ENCODE data around the gene XPO5.

XPO5 gene

GRCh38 chr6:43481591-43482236 lies 94.1 kb downstream of the XPO5 start:
- Histone ChIP-seq H3K4me3 (ENCODE audit: low read depth, low read length) (no peak overlapping the region), H3K23ac (ENCODE audit: low read length) (no peak overlapping the region), H3K9ac (ENCODE audit: low read length) (no peak overlapping the region), H3K79me2 (ENCODE audit: control insufficient read depth, insufficient read depth, low read length, poor library complexity) (peaks cover 1% of the 10 kb centered on the region), H2BK12ac (ENCODE audit: low read length) (no peak overlapping the region), H3K14ac (ENCODE audit: low read length) (no peak overlapping the region), H2AFZ (ENCODE audit: insufficient read depth, low read length, poor library complexity) (no peak overlapping the region), H3K27ac (ENCODE audit: low read depth, low read length) (no peak overlapping the region), H3K18ac (ENCODE audit: low read length) (no peak overlapping the region), H2AK5ac (ENCODE audit: low read length) (no peak overlapping the region), H3K36me3 (ENCODE audit: control insufficient read depth in 1 of 2, insufficient read depth in 2 of 2, low read length in 2 of 2) (no peaks in the 10 kb centered on the region), H3K27me3 (ENCODE audit: insufficient read depth, low read length) (no peaks in the 10 kb centered on the region), H2BK120ac (ENCODE audit: insufficient read depth, low read length, poor library complexity) (no peak overlapping the region), H3K4me2 (ENCODE audit: low read length) (no peak overlapping the region), H4K12ac (ENCODE audit: low read depth, low read length) (no peak overlapping the region), H2BK5ac (ENCODE audit: low read depth, low read length, poor library complexity) (no peak overlapping the region), H4K8ac (ENCODE audit: low read depth, low read length) (no peak overlapping the region), H3K4ac (ENCODE audit: low read depth, low read length) (no peak overlapping the region), H3K9me3 (ENCODE audit: insufficient read depth, low read depth, low read length) (no peaks in the 10 kb centered on the region), H4K91ac (ENCODE audit: low read depth, low read length) (no peak overlapping the region), H3K79me1 (ENCODE audit: low read length) (no peaks in the 10 kb centered on the region), H3K4me1 (ENCODE audit: control insufficient read depth in 1 of 2, insufficient read depth in 2 of 2, low read length in 2 of 2) (peaks cover 7 to 10% of the 10 kb centered on the region in 2 experiments)
- WGBS (ENCODE audit: extremely low coverage, insufficient coverage, insufficient read length) = no CpG with 5 or more reads among the region's 11 CpGs
- peak; percentile 23 to 41 for DNase-seq

- DNase-seq = no peak
- Histone ChIP-seq H3K79me2 (ENCODE audit: control insufficient read depth, insufficient read depth, low read length, poor library complexity) (peaks cover 1% of the 10 kb centered on the region), H2AK5ac (ENCODE audit: low read length) (no peak overlapping the region), H2BK5ac (ENCODE audit: low read depth, low read length, poor library complexity) (no peak overlapping the region), H2BK12ac (ENCODE audit: low read length) (no peak overlapping the region), H3K27me3 (ENCODE audit: insufficient read depth, low read length) (no peaks in the 10 kb centered on the region), H4K91ac (ENCODE audit: low read depth, low read length) (no peak overlapping the region), H2AFZ (ENCODE audit: insufficient read depth, low read length, poor library complexity) (no peak overlapping the region), H4K8ac (ENCODE audit: low read depth, low read length) (no peak overlapping the region), H3K4me2 (ENCODE audit: low read length) (no peak overlapping the region), H3K9me3 (ENCODE audit: insufficient read depth, low read depth, low read length) (no peaks in the 10 kb centered on the region), H3K79me1 (ENCODE audit: low read length) (no peaks in the 10 kb centered on the region), H3K27ac (ENCODE audit: low read depth, low read length) (no peak overlapping the region), H3K4me3 (ENCODE audit: low read depth, low read length) (no peak overlapping the region), H3K18ac (ENCODE audit: low read length) (no peak overlapping the region), H3K14ac (ENCODE audit: low read length) (no peak overlapping the region), H3K4me1 (ENCODE audit: control insufficient read depth in 1 of 2, insufficient read depth in 2 of 2, low read length in 2 of 2) (peaks cover 7 to 10% of the 10 kb centered on the region in 2 experiments), H3K36me3 (ENCODE audit: control insufficient read depth in 1 of 2, insufficient read depth in 2 of 2, low read length in 2 of 2) (no peaks in the 10 kb centered on the region), H4K12ac (ENCODE audit: low read depth, low read length) (no peak overlapping the region), H2BK120ac (ENCODE audit: insufficient read depth, low read length, poor library complexity) (no peak overlapping the region), H3K4ac (ENCODE audit: low read depth, low read length) (no peak overlapping the region), H3K9ac (ENCODE audit: low read length) (no peak overlapping the region), H3K23ac (ENCODE audit: low read length) (no peak overlapping the region)
- no CpG with 5 or more reads among the region's 2 CpGs for WGBS (ENCODE audit: extremely low coverage, insufficient coverage, insufficient read length)
These were observed 94.8 kb downstream of the XPO5 start for GRCh38 chr6:43481075-43481474.

- H2AFZ ChIP-seq (ENCODE audit: insufficient read depth, low read length, poor library complexity) = peak overlapping the region; percentile 24
- H3K9ac ChIP-seq (ENCODE audit: low read length) = peak overlapping the region; percentile 87
- H3K36me3 ChIP-seq (ENCODE audit: control insufficient read depth in 1 of 2, insufficient read depth in 2 of 2, low read length in 2 of 2) = no peaks in the 10 kb centered on the region
- no CpG with 5 or more reads among the region's 3 CpGs for WGBS (ENCODE audit: extremely low coverage, insufficient coverage, insufficient read length)
- H2BK120ac ChIP-seq (ENCODE audit: insufficient read depth, low read length, poor library complexity) = peak overlapping the region; percentile 16
- peaks cover 1% of the 10 kb centered on the region for H3K79me2 ChIP-seq (ENCODE audit: control insufficient read depth, insufficient read depth, low read length, poor library complexity)
- peaks cover 7 to 10% of the 10 kb centered on the region in 2 experiments for H3K4me1 ChIP-seq (ENCODE audit: control insufficient read depth in 1 of 2, insufficient read depth in 2 of 2, low read length in 2 of 2)
- no peak overlapping the region for H4K91ac ChIP-seq (ENCODE audit: low read depth, low read length)
- no peak overlapping the region for H2BK5ac ChIP-seq (ENCODE audit: low read depth, low read length, poor library complexity)
- peak overlapping the region; percentile 50 for H3K4ac ChIP-seq (ENCODE audit: low read depth, low read length)
- H4K12ac ChIP-seq (ENCODE audit: low read depth, low read length) = peak overlapping the region; percentile 49
- H3K4me2 ChIP-seq (ENCODE audit: low read length) = peak overlapping the region; percentile 92
- peak overlapping the region; percentile 17 for H3K14ac ChIP-seq (ENCODE audit: low read length)
- H3K18ac ChIP-seq (ENCODE audit: low read length) = no peak overlapping the region
- H3K27me3 ChIP-seq (ENCODE audit: insufficient read depth, low read length) = no peaks in the 10 kb centered on the region
- peak overlapping the region; percentile 91 for H4K8ac ChIP-seq (ENCODE audit: low read depth, low read length)
- peak overlapping the region; percentile 81 for H3K4me3 ChIP-seq (ENCODE audit: low read depth, low read length)
- H3K23ac ChIP-seq (ENCODE audit: low read length) = no peak overlapping the region
- no peaks in the 10 kb centered on the region for H3K79me1 ChIP-seq (ENCODE audit: low read length)
- no peak for DNase-seq
- H2AK5ac ChIP-seq (ENCODE audit: low read length) = no peak overlapping the region
- no peak overlapping the region for H2BK12ac ChIP-seq (ENCODE audit: low read length)
- no peaks in the 10 kb centered on the region for H3K9me3 ChIP-seq (ENCODE audit: insufficient read depth, low read depth, low read length)
- H3K27ac ChIP-seq (ENCODE audit: low read depth, low read length) = no peak overlapping the region
These were observed 97.8 kb downstream of the XPO5 start for GRCh38 chr6:43478008-43478372.

- peak within 1 kb of the TSS; percentile 91 for H4K8ac ChIP-seq (ENCODE audit: low read depth, low read length)
- H3K9me3 ChIP-seq (ENCODE audit: insufficient read depth, low read depth, low read length) = no peaks in the 10 kb centered on the region
- no peak within 1 kb of the TSS for H3K18ac ChIP-seq (ENCODE audit: low read length)
- WGBS (ENCODE audit: extremely low coverage, insufficient coverage, insufficient read length) = no CpG with 5 or more reads among the region's 34 CpGs
- H3K14ac ChIP-seq (ENCODE audit: low read length) = peak within 1 kb of the TSS; percentile 53
- peak within 1 kb of the TSS; percentile 50 for H3K4ac ChIP-seq (ENCODE audit: low read depth, low read length)
- no peak within 1 kb of the TSS for H3K23ac ChIP-seq (ENCODE audit: low read length)
- H3K27ac ChIP-seq (ENCODE audit: low read depth, low read length) = peak within 1 kb of the TSS; percentile 50
- no peak within 1 kb of the TSS for H2BK12ac ChIP-seq (ENCODE audit: low read length)
- peak within 1 kb of the TSS; percentile 81 for H3K4me3 ChIP-seq (ENCODE audit: low read depth, low read length)
- peak within 1 kb of the TSS; percentile 87 for H3K9ac ChIP-seq (ENCODE audit: low read length)
- peak within 1 kb of the TSS; percentile 16 for H2BK120ac ChIP-seq (ENCODE audit: insufficient read depth, low read length, poor library complexity)
- H4K91ac ChIP-seq (ENCODE audit: low read depth, low read length) = peak within 1 kb of the TSS; percentile 90
- peak within 1 kb of the TSS; percentile 88 for H4K12ac ChIP-seq (ENCODE audit: low read depth, low read length)
- peak within 1 kb of the TSS; percentile 52 for H2BK5ac ChIP-seq (ENCODE audit: low read depth, low read length, poor library complexity)
- DNase-seq = peak; percentile 88 to 93
- H3K4me1 ChIP-seq (ENCODE audit: control insufficient read depth in 1 of 2, insufficient read depth in 2 of 2, low read length in 2 of 2) = peaks cover 7 to 10% of the 10 kb centered on the region in 2 experiments
- H3K27me3 ChIP-seq (ENCODE audit: insufficient read depth, low read length) = no peaks in the 10 kb centered on the region
- peak within 1 kb of the TSS; percentile 79 for H2AFZ ChIP-seq (ENCODE audit: insufficient read depth, low read length, poor library complexity)
- no peaks in the 10 kb centered on the region for H3K36me3 ChIP-seq (ENCODE audit: control insufficient read depth in 1 of 2, insufficient read depth in 2 of 2, low read length in 2 of 2)
- H3K4me2 ChIP-seq (ENCODE audit: low read length) = peak within 1 kb of the TSS; percentile 92
- no peaks in the 10 kb centered on the region for H3K79me1 ChIP-seq (ENCODE audit: low read length)
- H3K79me2 ChIP-seq (ENCODE audit: control insufficient read depth, insufficient read depth, low read length, poor library complexity) = peaks cover 1% of the 10 kb centered on the region
- H2AK5ac ChIP-seq (ENCODE audit: low read length) = no peak within 1 kb of the TSS
These were observed 98.4 kb downstream of the XPO5 start, which contains the start of gene TJAP1 for GRCh38 chr6:43477235-43478007. Gene TJAP1 (plus strand): TSS chr6:43477570. CDS start chr6:43499002, 21,432 bp downstream.

Measured in trophoblast cell (in vitro differentiated cells and primary cell).